ENCODE measurements around the gene NAB2. TPM values are rescaled to one million over a fixed set of nuclear protein-coding genes. Genes with fewer than 3 reads are reported as not detected.
A peak's percentile ranks its signal among the peaks of the same experiment; 100 is the strongest.

NAB2 gene
- total RNA-seq, 2 experiments from 2014 or later: 39.6 to 41.6 TPM

DNA sequence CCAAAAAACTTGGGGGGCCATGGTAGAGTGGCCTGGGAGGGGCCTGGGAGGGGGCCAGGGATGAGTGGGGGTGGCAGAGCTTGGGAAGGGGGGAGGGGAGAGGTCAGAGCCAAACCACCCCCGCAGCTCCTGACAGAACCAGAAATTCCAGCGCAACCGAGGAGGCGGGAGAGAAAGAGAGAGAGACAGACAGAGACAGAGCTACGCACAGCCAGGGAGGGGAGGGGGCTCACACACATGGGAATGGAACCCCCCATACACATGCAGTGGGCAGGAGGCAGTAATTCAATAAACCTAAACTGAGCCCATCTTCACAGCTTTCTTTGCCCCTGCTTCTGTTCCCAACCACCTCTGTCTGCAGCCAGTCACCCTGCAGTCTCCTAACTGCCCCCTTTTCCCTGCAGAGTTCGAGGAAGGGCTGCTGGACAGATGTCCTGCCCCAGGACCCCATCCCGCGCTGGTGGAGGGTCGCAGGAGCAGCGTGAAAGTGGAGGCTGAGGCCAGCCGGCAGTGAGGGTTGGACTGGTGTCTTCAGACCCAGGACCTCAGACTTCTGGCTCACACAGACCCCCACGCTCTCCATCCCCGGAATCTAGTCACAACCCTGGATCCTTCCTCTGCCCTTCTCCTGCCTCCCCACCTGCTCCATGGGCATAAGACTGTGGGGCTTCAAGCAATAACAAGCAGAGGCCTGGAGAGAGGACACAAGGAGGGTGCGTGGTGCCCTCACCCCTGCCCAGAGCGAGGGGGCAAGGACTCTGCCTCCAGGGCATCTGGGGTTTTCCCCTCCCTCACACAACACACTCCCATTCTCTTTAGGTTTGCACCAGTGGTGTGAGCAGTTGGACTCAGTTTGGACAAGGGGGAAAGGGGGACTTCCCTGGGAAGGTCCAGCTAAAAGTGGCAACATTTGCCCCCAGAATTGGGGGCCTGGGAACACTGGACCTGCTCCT lies 5.6 kb downstream of the NAB2 start:
- Mint-ChIP-seq H3K27ac (peak overlapping the region; percentile 92), H3K4me3 (peak overlapping the region; percentile 7), H3K4me1 (ENCODE audit: low read depth) (peaks cover 59% of the 10 kb centered on the region), H3K9me3 (no peaks in the 10 kb centered on the region), H3K27me3 (no peaks in the 10 kb centered on the region), H3K36me3 (peaks cover 69% of the 10 kb centered on the region)
- intact Hi-C loops (cut with micrococcal nuclease): no loop called here
- POLR2A ChIA-PET: interaction anchor here (0.7 to 9.6 kb wide), 9 partner anchors 9 to 966 kb away, joined by 3 to 83 read pairs (median 4); partner anchors contain the start of gene STAT6
- CTCF ChIA-PET: interaction anchor here (0.7 to 14.4 kb wide), 12 partner anchors 9 to 93 kb away, joined by 3 to 251 read pairs (median 4); partner anchors contain the start of genes NEMP1 and STAT6
- DNase-seq: peak; percentile 10

- H3K36me3 Mint-ChIP-seq: peaks cover 73% of the 10 kb centered on the region
- peaks cover 52% of the 10 kb centered on the region for H3K4me1 Mint-ChIP-seq (ENCODE audit: low read depth)
- CTCF ChIA-PET: interaction anchor here (1.2 to 14.4 kb wide), 3 partner anchors 13 to 21 kb away, joined by 3 to 251 read pairs (median 62); partner anchors contain the start of genes NEMP1 and STAT6
These were observed 6.5 kb downstream of the NAB2 start for GRCh38 chr12:57095440-57095839.

GRCh38 chr12:57096099-57096572 lies 7.2 kb downstream of the NAB2 start:
- POLR2A ChIA-PET: interaction anchor here (0.9 to 9.6 kb wide), 5 partner anchors 8 to 32 kb away, joined by 3 to 83 read pairs (median 4); partner anchors contain the start of genes NEMP1 and STAT6
- CTCF ChIA-PET: interaction anchor here (1.2 to 14.4 kb wide), 3 partner anchors 12 to 22 kb away, joined by 3 to 251 read pairs (median 62); partner anchors contain the start of genes NEMP1 and STAT6
- Mint-ChIP-seq H3K9me3 (no peaks in the 10 kb centered on the region), H3K4me3 (no peak overlapping the region), H3K27me3 (no peaks in the 10 kb centered on the region), H3K36me3 (peaks cover 68% of the 10 kb centered on the region), H3K4me1 (ENCODE audit: low read depth) (peaks cover 45% of the 10 kb centered on the region), H3K27ac (peak overlapping the region; percentile 92)
- DNase-seq: peak; percentile 6
- intact Hi-C loops (cut with micrococcal nuclease): no loop called here

More at GRCh38 chr12:57095440-57095839, 6.5 kb downstream of the NAB2 start:
- no peak overlapping the region for H3K4me3 Mint-ChIP-seq
- POLR2A ChIA-PET: interaction anchor here (1.2 to 9.6 kb wide), 3 partner anchors 11 to 17 kb away, joined by 4 to 83 read pairs (median 4); partner anchors contain the start of genes NEMP1 and STAT6
- H3K27me3 Mint-ChIP-seq: no peaks in the 10 kb centered on the region
- intact Hi-C loops (cut with micrococcal nuclease): no loop called here
- H3K27ac Mint-ChIP-seq: peak overlapping the region; percentile 92
- DNase-seq: peak; percentile 9
- H3K9me3 Mint-ChIP-seq: no peaks in the 10 kb centered on the region

- H3K36me3 Mint-ChIP-seq: peaks cover 63% of the 10 kb centered on the region
- H3K4me1 Mint-ChIP-seq (ENCODE audit: low read depth): peaks cover 41% of the 10 kb centered on the region
These were observed 8.0 kb downstream of the NAB2 start for GRCh38 chr12:57096748-57097553.

GRCh38 chr12:57097554-57097835 lies 8.6 kb downstream of the NAB2 start:
- H3K36me3 Mint-ChIP-seq: peaks cover 65% of the 10 kb centered on the region
- H3K9me3 Mint-ChIP-seq: no peaks in the 10 kb centered on the region
- no peak overlapping the region for H3K4me3 Mint-ChIP-seq
- H3K27ac Mint-ChIP-seq: no peak overlapping the region
- ChIA-PET POLR2A (interaction anchor here (1.7 to 9.6 kb wide), 2 partner anchors 10 to 13 kb away, joined by 5 to 83 read pairs; partner anchors contain the start of gene STAT6), CTCF (interaction anchor here (0.7 to 14.4 kb wide), 3 partner anchors 10 to 23 kb away, joined by 4 to 251 read pairs (median 62); partner anchors contain the start of genes NEMP1 and STAT6)
- intact Hi-C loops (cut with micrococcal nuclease): no loop called here
- DNase-seq: no peak
- no peaks in the 10 kb centered on the region for H3K27me3 Mint-ChIP-seq
- H3K4me1 Mint-ChIP-seq (ENCODE audit: low read depth): peaks cover 41% of the 10 kb centered on the region

More at GRCh38 chr12:57096748-57097553, 8.0 kb downstream of the NAB2 start:
- ChIA-PET CTCF (interaction anchor here (7.8 to 14.4 kb wide), 2 partner anchors 15 to 22 kb away, joined by 62 to 251 read pairs; partner anchors contain the start of genes NEMP1 and STAT6), POLR2A (interaction anchor here (0.9 to 9.6 kb wide), 4 partner anchors 9 to 32 kb away, joined by 3 to 83 read pairs (median 4); partner anchors contain the start of gene STAT6)
- DNase-seq: peak; percentile 8
- intact Hi-C loops (cut with micrococcal nuclease): no loop called here
- H3K27ac Mint-ChIP-seq: peak overlapping the region; percentile 92
- no peaks in the 10 kb centered on the region for H3K27me3 Mint-ChIP-seq
- no peak overlapping the region for H3K4me3 Mint-ChIP-seq
- no peaks in the 10 kb centered on the region for H3K9me3 Mint-ChIP-seq

GRCh38 chr12:57098546-57098945 lies 9.6 kb downstream of the NAB2 start:
- Mint-ChIP-seq H3K4me1 (ENCODE audit: low read depth) (peaks cover 32% of the 10 kb centered on the region), H3K4me3 (no peak overlapping the region), H3K36me3 (peaks cover 55% of the 10 kb centered on the region), H3K27ac (peak overlapping the region; percentile 65), H3K9me3 (no peaks in the 10 kb centered on the region), H3K27me3 (no peaks in the 10 kb centered on the region)
- POLR2A ChIA-PET: interaction anchor here (0.5 to 9.6 kb wide), 4 partner anchors 8 to 25 kb away, joined by 3 to 83 read pairs (median 6); partner anchors contain the start of gene STAT6
- intact Hi-C loops (cut with micrococcal nuclease): no loop called here
- DNase-seq: no peak
- CTCF ChIA-PET: interaction anchor here (1.0 to 14.4 kb wide), 4 partner anchors 13 to 83 kb away, joined by 3 to 251 read pairs (median 34); partner anchors contain the start of genes NEMP1 and STAT6

DNA sequence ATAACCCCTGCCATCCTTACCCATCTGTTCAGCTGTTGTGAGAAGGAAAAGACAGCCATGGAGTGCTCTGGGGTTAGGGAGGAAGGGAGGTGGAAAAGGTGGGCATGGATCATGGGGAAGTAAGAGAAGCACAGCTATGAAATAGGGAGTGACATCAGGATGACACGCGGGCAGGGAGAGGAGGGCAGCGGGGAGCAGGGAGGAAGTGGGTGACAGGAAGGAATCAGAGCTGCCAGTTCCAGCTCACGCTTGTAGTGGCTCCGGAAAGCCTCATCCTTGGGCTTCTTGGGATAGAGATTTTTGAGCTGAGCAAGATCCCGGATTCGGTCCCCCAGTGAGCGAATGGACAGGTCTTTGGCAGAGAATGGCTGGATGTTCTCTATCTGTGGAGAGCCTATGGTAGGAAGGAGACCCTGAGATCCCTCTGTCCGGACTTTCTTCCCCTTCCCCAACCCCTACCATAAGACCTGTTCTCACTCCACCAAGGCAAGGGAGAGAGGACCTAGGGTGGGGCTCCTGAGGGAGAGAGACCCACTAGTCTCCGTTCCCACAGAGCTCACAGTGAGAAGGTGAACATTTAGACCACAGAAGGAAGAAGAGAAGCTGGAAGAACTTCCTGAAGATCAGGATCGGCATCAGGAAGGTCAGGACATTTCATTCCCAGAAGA lies 10.3 kb downstream of the NAB2 start:
- DNase-seq: no peak
- Mint-ChIP-seq H3K4me3 (no peak overlapping the region), H3K9me3 (no peaks in the 10 kb centered on the region), H3K36me3 (peaks cover 57% of the 10 kb centered on the region), H3K27me3 (no peaks in the 10 kb centered on the region), H3K27ac (peak overlapping the region; percentile 65), H3K4me1 (ENCODE audit: low read depth) (peaks cover 34% of the 10 kb centered on the region)
- POLR2A ChIA-PET: interaction anchor here (0.5 to 9.6 kb wide), 5 partner anchors 9 to 25 kb away, joined by 3 to 83 read pairs (median 4); partner anchors contain the start of gene STAT6
- CTCF ChIA-PET: interaction anchor here (1.0 to 14.4 kb wide), 5 partner anchors 12 to 83 kb away, joined by 3 to 251 read pairs (median 7); partner anchors contain the start of genes NEMP1 and STAT6
- intact Hi-C loops (cut with micrococcal nuclease): no loop called here

DNA sequence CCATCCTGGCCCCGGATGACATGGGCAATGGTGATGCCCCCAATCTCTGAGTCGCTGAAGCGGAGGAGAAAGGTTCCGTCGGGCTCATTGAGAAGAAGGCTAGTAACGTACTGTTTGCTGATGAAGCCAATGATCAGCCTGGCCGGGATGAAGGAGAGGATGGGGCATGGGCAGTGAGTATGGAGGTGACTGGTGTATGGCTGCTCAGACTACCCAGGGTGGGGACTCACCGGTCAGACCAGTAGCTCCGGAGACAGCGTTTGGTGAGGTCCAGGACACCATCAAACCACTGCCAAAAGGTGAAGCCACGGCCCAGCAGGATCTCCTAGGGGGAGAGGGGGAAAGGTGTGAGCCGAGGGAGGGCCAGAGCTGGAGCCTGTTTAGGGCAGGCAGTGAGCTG lies 10.9 kb downstream of the NAB2 start:
- POLR2A ChIA-PET: interaction anchor here (0.5 to 9.6 kb wide), 4 partner anchors 10 to 23 kb away, joined by 3 to 83 read pairs (median 5); partner anchors contain the start of gene STAT6
- H3K36me3 Mint-ChIP-seq: peaks cover 60% of the 10 kb centered on the region
- H3K4me1 Mint-ChIP-seq (ENCODE audit: low read depth): peaks cover 34% of the 10 kb centered on the region
- H3K4me3 Mint-ChIP-seq: no peak overlapping the region
- intact Hi-C loops (cut with micrococcal nuclease): no loop called here
- CTCF ChIA-PET: interaction anchor here (1.0 to 14.4 kb wide), 4 partner anchors 12 to 37 kb away, joined by 3 to 251 read pairs (median 34); partner anchors contain the start of genes NEMP1 and STAT6
- DNase-seq: no peak
- no peaks in the 10 kb centered on the region for H3K9me3 Mint-ChIP-seq
- peak overlapping the region; percentile 66 for H3K27ac Mint-ChIP-seq
- no peaks in the 10 kb centered on the region for H3K27me3 Mint-ChIP-seq

DNA sequence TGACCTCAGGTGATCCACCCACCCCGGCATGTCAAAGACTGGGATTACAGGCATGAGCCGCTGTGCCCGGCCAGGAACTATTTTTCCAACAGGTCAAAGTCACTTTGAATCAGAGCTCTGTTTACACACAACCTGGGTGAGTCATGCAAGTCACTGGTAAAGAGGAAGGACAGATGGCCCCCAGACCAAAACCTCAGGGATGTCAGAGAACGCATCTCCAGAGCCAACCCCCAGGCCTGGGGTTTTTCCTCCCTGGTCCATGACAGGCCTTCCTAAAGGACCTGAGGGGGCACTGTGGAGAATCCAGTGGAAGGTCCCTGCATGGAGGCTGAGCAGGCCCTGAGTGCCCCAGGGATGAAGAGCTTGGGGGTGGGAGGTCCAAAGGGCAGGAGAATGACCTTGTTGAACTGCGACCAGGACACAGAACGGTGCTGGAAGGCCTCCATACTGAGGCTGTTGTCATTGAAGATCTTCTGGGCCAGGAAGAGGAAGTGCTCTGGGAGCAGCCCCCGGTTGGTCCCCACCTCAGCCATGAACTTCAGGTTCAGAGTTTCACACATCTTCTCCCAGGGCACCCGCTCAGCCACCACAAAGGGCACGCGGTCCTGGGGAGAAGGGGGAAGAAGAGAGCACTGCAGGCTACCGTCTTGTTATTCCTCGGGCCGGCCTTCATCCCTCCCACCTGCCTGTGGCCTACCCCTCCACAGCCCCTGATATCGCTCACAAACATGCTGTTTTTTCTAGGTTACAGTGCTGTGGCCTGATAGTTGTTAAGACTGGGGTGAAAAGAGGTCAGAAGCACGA lies 13.2 kb downstream of the NAB2 start:
- CTCF ChIA-PET: interaction anchor here (0.8 to 2.4 kb wide), 2 partner anchors 10 to 24 kb away, joined by 4 to 10 read pairs; partner anchors contain the start of gene STAT6
- Mint-ChIP-seq H3K4me1 (ENCODE audit: low read depth) (peaks cover 42% of the 10 kb centered on the region), H3K36me3 (peaks cover 65% of the 10 kb centered on the region), H3K27me3 (no peaks in the 10 kb centered on the region), H3K4me3 (no peak overlapping the region), H3K9me3 (no peaks in the 10 kb centered on the region), H3K27ac (peak overlapping the region; percentile 76)
- DNase-seq: no peak
- POLR2A ChIA-PET: interaction anchor here (2.3 kb wide), 1 partner anchor 8 kb away, joined by 7 read pairs; no protein-coding TSS in a partner anchor
- intact Hi-C loops (cut with micrococcal nuclease): no loop called here

DNA sequence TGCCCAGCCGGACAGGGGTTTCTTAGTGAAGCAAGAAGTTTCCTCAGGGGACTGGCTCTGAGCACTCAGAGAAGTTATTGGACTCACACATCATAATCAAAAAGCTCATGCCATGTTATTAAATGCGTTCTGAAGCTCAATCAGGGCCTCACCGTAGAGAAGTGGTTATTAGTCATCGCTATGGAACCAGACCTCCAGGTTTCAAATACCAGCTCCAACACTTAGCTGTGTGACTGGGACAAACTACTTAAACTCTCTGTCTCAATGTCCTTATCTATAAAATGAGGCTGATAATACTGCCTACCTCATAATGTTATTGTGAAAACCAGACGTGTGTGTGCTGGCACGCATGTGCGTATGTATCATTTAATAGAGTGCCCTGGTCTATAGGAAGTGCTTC lies 14.9 kb downstream of the NAB2 start:
- H3K27ac Mint-ChIP-seq: no peak overlapping the region
- no peak for DNase-seq
- H3K4me1 Mint-ChIP-seq (ENCODE audit: low read depth): peaks cover 56% of the 10 kb centered on the region
- intact Hi-C loops (cut with micrococcal nuclease): no loop called here
- ChIA-PET CTCF (interaction anchor here (1.0 to 2.4 kb wide), 3 partner anchors 8 to 35 kb away, joined by 3 to 10 read pairs (median 3); partner anchors contain the start of gene STAT6), POLR2A (interaction anchor here (1.6 to 2.3 kb wide), 2 partner anchors 8 to 10 kb away, joined by 7 read pairs; no protein-coding TSS in a partner anchor)
- peaks cover 66% of the 10 kb centered on the region for H3K36me3 Mint-ChIP-seq
- no peaks in the 10 kb centered on the region for H3K9me3 Mint-ChIP-seq
- H3K4me3 Mint-ChIP-seq: no peak overlapping the region
- no peaks in the 10 kb centered on the region for H3K27me3 Mint-ChIP-seq

All from activated CD4-positive, alpha-beta memory T cell treated with anti-CD3 and anti-CD28 coated beads for 36 hours (primary cell).